K562 (cell line): Measurements from ENCODE around the gene NDUFC2. TPM values are rescaled to one million over a fixed set of nuclear protein-coding genes. Genes with fewer than 3 reads are reported as not detected.

Source experiments
- ARID1B ChIP-seq: fragments of 450-650 bp; IDR thresholded peaks from 2 replicates; pipeline ENCODE4 v1.6.1; 2016; ENCODE audit warnings: antibody characterized with exemption, mild to moderate bottlenecking, inconsistent platforms
- ETS2 ChIP-seq: IDR thresholded peaks from 2 replicates; pipeline ENCODE4 v1.6.1; 2016; ENCODE audit warnings: borderline replicate concordance, missing genetic modification characterization, mild to moderate bottlenecking, moderate library complexity, missing compliant biosample characterization; ENCODE audit not compliant: poor library complexity, severe bottlenecking
- HCFC1 ChIP-seq: IDR thresholded peaks from 2 replicates; pipeline ENCODE4 v1.6.1; 2012; ENCODE audit warnings: low read depth, low read length, improper control_type of control experiment
- HDAC6 ChIP-seq: IDR thresholded peaks from 2 replicates; pipeline ENCODE4 v1.6.1; 2012; ENCODE audit warnings: low read depth, mild to moderate bottlenecking, control low read depth, inconsistent platforms, low read length, moderate library complexity
- JUND ChIP-seq, 2 experiments: IDR thresholded peaks; 2 replicates in 1 of 2; 3 replicates in 1 of 2; pipeline ENCODE4 v1.6.1; 2011; ENCODE audit warnings: borderline replicate concordance in 2 of 2, low read depth in 2 of 2, low read length in 2 of 2, improper control_type of control experiment in 1 of 2, missing biosample characterization in 1 of 2, missing genetic modification characterization in 1 of 2, missing genetic modification reagents in 1 of 2
- KLF13 ChIP-seq: fragments of 450-650 bp; IDR thresholded peaks from 2 replicates; pipeline ENCODE4 v1.6.1; 2016; ENCODE audit warnings: missing genetic modification characterization, low read depth, mild to moderate bottlenecking, missing compliant biosample characterization, moderate library complexity, borderline replicate concordance
- KLF16 ChIP-seq: IDR thresholded peaks from 2 replicates; pipeline ENCODE4 v1.6.1; 2016; ENCODE audit warnings: antibody characterized with exemption
- MBD2 ChIP-seq: sonication (generic); IDR thresholded peaks from 2 replicates; pipeline ENCODE4 v1.6.1; 2016; ENCODE audit warnings: low read depth, borderline replicate concordance
- MYC ChIP-seq, 2 experiments: fragments of 250-450 bp in 1 of 2; sonication (Bioruptor Pico) in 1 of 2; IDR thresholded peaks; 2 replicates each; pipeline versions ENCODE4 v1.5.1 to v1.6.1; 2012 to 2021; ENCODE audit warnings: low read depth in 2 of 2, borderline replicate concordance in 1 of 2, improper control_type of control experiment in 1 of 2, low read length in 1 of 2, mild to moderate bottlenecking in 1 of 2, moderate library complexity in 1 of 2
- PHB ChIP-seq: fragments of 250-450 bp; sonication (Bioruptor Pico); IDR thresholded peaks from 2 replicates; pipeline ENCODE4 v1.5.0; 2021
- PTRF ChIP-seq: fragments of 450-650 bp; IDR thresholded peaks from 2 replicates; pipeline ENCODE4 v1.6.1; 2016; ENCODE audit warnings: mild to moderate bottlenecking, missing genetic modification characterization, missing compliant biosample characterization
- SRSF9 ChIP-seq: fragments of 200-400 bp; formaldehyde crosslinking; IDR thresholded peaks from 2 replicates; pipeline ENCODE4 v1.6.1; 2017; ENCODE audit warnings: low read depth, low read length, borderline replicate concordance
- ZKSCAN3 ChIP-seq: fragments of 250-450 bp; sonication (Bioruptor Pico); IDR thresholded peaks from 2 replicates; pipeline ENCODE4 v1.4.0; 2020
- ZNF324 ChIP-seq: fragments of 250-450 bp; sonication (Bioruptor Pico); IDR thresholded peaks from 2 replicates; pipeline ENCODE4 v1.4.0; 2020; ENCODE audit warnings: mild to moderate bottlenecking
- polyA plus RNA-seq, 8 experiments: library from polyadenylated mRNA; depleted of rRNA in 4 of 8; stranded (reverse) in 5 of 8; unstranded in 3 of 8; fragments of >200 nt; fragmentation: Nextera tagmentation in 2 of 8; fragmentation: Illumina TruSeq in 1 of 8; extraction: Ambion mirVana in 2 of 8; extraction: Trizol in 1 of 8; gene quantifications; 2 replicates each; pipeline versions ENCODE4 v1.2.1 to v1.2.3, GENCODE V29; 2011 to 2014; ENCODE audit warnings: inconsistent platforms in 1 of 8, missing spikeins in 1 of 8
- total RNA-seq, 7 experiments: library from RNA; depleted of rRNA in 6 of 7; stranded (reverse); fragments of >200 nt in 6 of 7; fragmentation: Illumina TruSeq in 2 of 7; extraction: Trizol in 2 of 7; gene quantifications; 2 replicates each; pipeline versions ENCODE4 v1.2.1 to v1.2.3, GENCODE V29; 2011 to 2021; ENCODE audit warnings: low replicate concordance in 1 of 7
- TF ChIP-seq, protein P1 (sequence below), 2 experiments: fragments of 450-650 bp; IDR thresholded peaks; 2 replicates each; pipeline ENCODE4 v1.6.1; 2016; ENCODE audit warnings: mild to moderate bottlenecking in 2 of 2, borderline replicate concordance in 1 of 2, low read depth in 1 of 2, moderate library complexity in 1 of 2
- TF ChIP-seq, protein P2 (sequence below), 2 experiments: fragments of 200-800 bp in 1 of 2; sonication (Bioruptor generic) in 1 of 2; sonication (generic) in 1 of 2; formaldehyde crosslinking in 1 of 2; IDR thresholded peaks in 1 of 2; conservative IDR thresholded peaks in 1 of 2; 2 replicates each; pipeline versions ENCODE4 v1.5.0 to v1.6.1; 2016 to 2020; ENCODE audit warnings: missing compliant biosample characterization in 1 of 2, missing genetic modification characterization in 1 of 2, missing genetic modification reagents in 1 of 2

NDUFC2 gene
- total and polyA plus RNA-seq, 9 of the 15 experiments (the other 6 are each of a cell fraction or from before 2014, with no cell fraction given): 168 to 1,119 (median 442) TPM

DNA sequence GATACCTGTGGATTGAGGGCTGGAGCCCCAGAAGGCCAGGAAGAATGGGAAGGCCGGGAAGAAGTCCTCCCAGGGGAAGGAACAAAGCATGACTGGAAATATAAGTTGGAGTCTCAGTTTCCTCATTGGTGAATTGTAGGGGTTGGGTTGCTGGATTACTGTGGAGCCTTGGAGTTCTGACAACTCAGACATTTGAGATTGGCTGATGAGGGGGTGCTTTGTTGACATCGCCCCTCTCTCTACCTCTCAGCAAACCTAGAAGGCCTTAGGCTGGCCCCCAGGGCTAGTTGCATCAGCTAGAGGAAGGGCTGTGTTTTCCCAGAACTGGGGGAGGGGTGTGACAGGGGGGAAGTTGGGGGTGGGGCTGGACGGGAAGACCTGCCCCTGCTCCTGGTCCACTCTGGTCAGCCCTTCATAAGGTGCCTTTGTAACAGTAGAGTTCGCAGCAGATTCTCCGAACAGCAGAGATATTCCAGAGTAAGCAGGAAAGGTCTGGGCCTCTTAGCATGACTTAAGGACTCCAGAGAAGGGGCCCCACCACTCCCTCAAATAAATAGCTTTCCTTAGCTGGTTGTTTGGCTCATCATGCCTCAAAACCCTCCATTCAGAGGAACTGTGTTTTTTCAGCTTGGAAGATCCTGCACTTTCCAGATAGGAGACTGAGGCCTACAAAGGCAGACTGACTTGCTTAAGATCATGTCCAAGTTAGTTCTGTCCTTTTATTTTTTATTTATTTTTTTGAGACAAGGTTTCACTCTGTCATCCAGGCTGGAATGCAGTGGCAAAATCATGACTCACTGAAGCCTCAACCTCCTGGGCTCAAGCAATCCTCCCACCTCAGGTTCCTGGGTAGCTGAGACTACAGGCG is 28.5 kb downstream of the NDUFC2 start (continued):
- no peak for TF ChIP-seq HCFC1
- no peak for TF ChIP-seq SRSF9
- no peak for TF ChIP-seq PHB
- TF ChIP-seq MBD2: no peak
- no peak for TF ChIP-seq HDAC6
- TF ChIP-seq KLF13: no peak
- no peak for TF ChIP-seq ETS2 (tag)
- TF ChIP-seq JUND (IDR thresholded peaks at IDR 0.05; ENCODE audit: borderline replicate concordance, low read depth, low read length): peak; percentile 71
- peak; percentile 66; the same call in 1 of the 3 replicates for TF ChIP-seq JUND (tag; IDR thresholded peaks at IDR 0.05; ENCODE audit: borderline replicate concordance, low read depth, low read length)
- peak; percentile 47; the same call in 1 of the 2 replicates for TF ChIP-seq ZNF324 (CRISPR knock-in tag)
- TF ChIP-seq PTRF (tag): no peak
- TF ChIP-seq, protein P1, sequence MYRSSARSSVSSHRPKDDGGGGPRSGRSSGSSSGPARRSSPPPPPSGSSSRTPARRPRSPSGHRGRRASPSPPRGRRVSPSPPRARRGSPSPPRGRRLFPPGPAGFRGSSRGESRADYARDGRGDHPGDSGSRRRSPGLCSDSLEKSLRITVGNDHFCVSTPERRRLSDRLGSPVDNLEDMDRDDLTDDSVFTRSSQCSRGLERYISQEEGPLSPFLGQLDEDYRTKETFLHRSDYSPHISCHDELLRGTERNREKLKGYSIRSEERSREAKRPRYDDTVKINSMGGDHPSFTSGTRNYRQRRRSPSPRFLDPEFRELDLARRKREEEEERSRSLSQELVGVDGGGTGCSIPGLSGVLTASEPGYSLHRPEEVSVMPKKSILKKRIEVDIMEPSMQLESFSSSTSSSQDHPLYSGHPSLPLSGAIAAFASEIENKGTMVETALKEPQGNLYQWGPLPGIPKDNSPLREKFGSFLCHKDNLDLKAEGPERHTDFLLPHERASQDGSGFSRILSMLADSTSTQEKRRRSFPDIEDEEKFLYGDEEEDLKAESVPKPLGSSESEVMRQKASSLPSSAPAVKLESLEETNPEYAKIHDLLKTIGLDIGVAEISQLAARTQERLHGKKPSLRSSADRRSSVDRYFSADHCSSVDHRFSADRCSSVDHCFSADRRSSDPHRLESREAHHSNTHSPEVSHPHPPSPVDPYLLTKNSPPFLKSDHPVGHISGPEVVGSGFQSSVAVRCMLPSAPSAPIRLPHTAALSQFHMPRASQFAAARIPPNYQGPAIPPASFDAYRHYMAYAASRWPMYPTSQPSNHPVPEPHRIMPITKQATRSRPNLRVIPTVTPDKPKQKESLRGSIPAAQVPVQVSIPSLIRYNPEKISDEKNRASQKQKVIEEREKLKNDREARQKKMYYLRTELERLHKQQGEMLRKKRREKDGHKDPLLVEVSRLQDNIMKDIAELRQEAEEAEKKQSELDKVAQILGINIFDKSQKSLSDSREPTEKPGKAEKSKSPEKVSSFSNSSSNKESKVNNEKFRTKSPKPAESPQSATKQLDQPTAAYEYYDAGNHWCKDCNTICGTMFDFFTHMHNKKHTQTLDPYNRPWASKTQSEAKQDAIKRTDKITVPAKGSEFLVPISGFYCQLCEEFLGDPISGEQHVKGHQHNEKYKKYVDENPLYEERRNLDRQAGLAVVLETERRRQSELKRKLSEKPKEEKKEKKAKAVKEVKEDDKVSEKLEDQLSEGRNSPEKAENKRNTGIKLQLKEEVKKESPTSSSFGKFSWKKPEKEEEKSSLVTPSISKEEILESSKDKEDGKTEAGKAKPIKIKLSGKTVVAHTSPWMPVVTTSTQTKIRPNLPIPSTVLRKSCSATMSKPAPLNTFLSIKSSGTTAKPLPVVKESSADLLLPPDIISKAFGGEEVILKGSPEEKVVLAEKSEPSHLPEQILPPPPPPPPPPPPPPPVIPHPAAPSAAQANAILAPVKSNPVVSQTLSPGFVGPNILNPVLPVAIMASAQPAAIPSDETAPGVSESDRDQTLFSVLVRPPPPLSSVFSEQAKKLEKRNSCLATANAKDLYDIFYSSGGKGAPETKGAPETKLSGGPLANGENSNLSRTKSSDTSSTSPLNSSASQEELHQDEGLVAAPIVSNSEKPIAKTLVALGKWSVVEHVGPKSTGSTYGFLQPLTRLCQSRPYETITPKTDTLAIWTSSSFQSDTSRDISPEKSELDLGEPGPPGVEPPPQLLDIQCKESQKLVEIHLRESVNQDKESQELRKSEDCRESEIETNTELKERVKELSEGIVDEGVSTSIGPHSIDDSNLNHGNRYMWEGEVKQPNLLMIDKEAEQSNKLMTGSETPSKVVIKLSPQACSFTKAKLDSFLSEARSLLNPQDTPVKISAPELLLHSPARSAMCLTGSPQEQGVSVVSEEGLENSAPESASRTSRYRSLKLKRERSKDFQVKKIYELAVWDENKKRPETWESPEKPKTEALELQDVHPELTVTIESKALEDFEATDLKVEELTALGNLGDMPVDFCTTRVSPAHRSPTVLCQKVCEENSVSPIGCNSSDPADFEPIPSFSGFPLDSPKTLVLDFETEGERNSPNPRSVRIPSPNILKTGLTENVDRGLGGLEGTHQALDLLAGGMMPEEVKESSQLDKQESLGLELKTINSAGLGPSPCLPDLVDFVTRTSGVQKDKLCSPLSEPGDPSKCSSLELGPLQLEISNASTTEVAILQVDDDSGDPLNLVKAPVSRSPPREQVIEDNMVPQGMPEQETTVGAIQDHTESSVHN (IDR thresholded peaks at IDR 0.05; ENCODE audit: borderline replicate concordance in 1 of 2, low read depth in 1 of 2): no peak
- TF ChIP-seq, protein P2, sequence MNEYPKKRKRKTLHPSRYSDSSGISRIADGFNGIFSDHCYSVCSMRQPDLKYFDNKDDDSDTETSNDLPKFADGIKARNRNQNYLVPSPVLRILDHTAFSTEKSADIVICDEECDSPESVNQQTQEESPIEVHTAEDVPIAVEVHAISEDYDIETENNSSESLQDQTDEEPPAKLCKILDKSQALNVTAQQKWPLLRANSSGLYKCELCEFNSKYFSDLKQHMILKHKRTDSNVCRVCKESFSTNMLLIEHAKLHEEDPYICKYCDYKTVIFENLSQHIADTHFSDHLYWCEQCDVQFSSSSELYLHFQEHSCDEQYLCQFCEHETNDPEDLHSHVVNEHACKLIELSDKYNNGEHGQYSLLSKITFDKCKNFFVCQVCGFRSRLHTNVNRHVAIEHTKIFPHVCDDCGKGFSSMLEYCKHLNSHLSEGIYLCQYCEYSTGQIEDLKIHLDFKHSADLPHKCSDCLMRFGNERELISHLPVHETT (CRISPR knock-in tag; conservative IDR thresholded peaks at IDR 0.05 in 1 of 2, IDR thresholded peaks at IDR 0.05 in 1 of 2): no peak
- no peak for TF ChIP-seq KLF16
- peak; percentile 65; the same call in 1 of the 2 replicates for TF ChIP-seq MYC (IDR thresholded peaks at IDR 0.05; ENCODE audit: low read depth, low read length)
- no peak for TF ChIP-seq MYC (CRISPR knock-in tag; IDR thresholded peaks at IDR 0.05; ENCODE audit: borderline replicate concordance, low read depth)
- TF ChIP-seq ZKSCAN3 (CRISPR knock-in tag): no peak
- peak; percentile 46 for TF ChIP-seq ARID1B
